HEK293 (cell line): ENCODE results near the gene HPSE2.

Experiments used
- ATF2 ChIP-seq: fragments of 450-650 bp; formaldehyde crosslinking; IDR thresholded peaks from 2 replicates; pipeline ENCODE4 v1.5.1; 2016; ENCODE audit warnings: missing biosample characterization, missing genetic modification characterization, low read depth
- CTCF ChIP-seq: fragments of 450-650 bp; formaldehyde crosslinking; IDR thresholded peaks from 2 replicates; pipeline ENCODE4 v1.5.1; 2016; ENCODE audit warnings: missing biosample characterization, missing genetic modification characterization
- PRDM2 ChIP-seq: fragments of 450-650 bp; formaldehyde crosslinking; IDR thresholded peaks from 2 replicates; pipeline ENCODE4 v1.5.1; 2016; ENCODE audit warnings: missing biosample characterization, missing genetic modification characterization, borderline replicate concordance
- SALL2 ChIP-seq: fragments of 450-650 bp; formaldehyde crosslinking; IDR thresholded peaks from 2 replicates; pipeline ENCODE4 v1.5.0; 2017; ENCODE audit warnings: missing biosample characterization, mild to moderate bottlenecking, missing genetic modification characterization, borderline replicate concordance

- TF ChIP-seq CTCF (tag by site-specific recombination) (no peak), ATF2 (tag by site-specific recombination) (no peak), SALL2 (tag by site-specific recombination) (no peak), PRDM2 (tag by site-specific recombination) (no peak)
Measured at GRCh38 chr10:98469001-98469931, 766.4 kb downstream of the HPSE2 start.
